ENCODE measurements around the gene LEKR1.

LEKR1 gene

DNA sequence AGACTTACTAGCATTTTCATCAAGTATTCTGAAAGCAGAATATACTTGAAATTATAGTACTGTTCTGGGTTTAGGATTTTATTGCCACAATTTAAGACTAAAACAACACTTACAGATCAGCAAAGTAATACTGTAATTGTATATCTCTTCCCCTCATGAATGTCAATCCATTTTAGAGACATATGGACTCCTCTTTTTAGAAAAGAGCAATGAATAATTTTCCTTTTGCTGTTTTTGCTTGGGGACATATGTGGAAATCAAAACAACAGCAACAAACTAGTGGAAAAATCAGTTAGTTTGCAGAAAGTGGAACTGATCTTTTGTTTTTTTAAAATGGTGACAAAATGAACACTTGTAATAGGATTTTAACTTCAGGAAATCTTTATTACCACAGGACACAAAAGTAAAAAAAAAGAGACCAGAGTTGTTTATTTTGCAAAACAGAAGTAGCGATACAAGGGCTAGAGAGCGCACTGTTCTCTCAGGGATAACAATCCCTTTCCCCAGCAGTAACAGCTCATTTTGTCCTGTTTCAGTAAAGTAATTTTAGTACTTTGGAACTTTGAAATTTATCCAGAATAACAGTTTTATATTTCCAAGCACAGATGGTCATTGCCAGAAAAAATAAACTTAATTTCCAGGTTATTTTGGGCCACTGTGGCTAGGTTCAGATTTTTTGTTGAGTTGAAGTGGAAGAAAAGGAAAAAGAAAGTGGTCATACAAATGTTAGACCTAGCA, 17.1 kb downstream of the LEKR1 start:
- ATAC-seq: no peak
- TF ChIP-seq GLIS3 (CRISPR knock-in tag; IDR thresholded peaks at IDR 0.05) (no peak), ZNF70 (CRISPR knock-in tag; IDR thresholded peaks at IDR 0.05) (no peak), BACH2 (CRISPR knock-in tag; IDR thresholded peaks at IDR 0.05; ENCODE audit: borderline replicate concordance) (no peak), PPARA (CRISPR knock-in tag; IDR thresholded peaks at IDR 0.05; ENCODE audit: borderline replicate concordance) (no peak), OSR1 (CRISPR knock-in tag; IDR thresholded peaks at IDR 0.05) (no peak), TOX (CRISPR knock-in tag; IDR thresholded peaks at IDR 0.05; ENCODE audit: borderline replicate concordance) (no peak), ZFP30 (CRISPR knock-in tag; IDR thresholded peaks at IDR 0.05) (no peak), ZC3H10 (CRISPR knock-in tag; IDR thresholded peaks at IDR 0.05) (no peak), ESRRG (CRISPR knock-in tag; IDR thresholded peaks at IDR 0.05) (no peak)
- TF ChIP-seq, protein P1, sequence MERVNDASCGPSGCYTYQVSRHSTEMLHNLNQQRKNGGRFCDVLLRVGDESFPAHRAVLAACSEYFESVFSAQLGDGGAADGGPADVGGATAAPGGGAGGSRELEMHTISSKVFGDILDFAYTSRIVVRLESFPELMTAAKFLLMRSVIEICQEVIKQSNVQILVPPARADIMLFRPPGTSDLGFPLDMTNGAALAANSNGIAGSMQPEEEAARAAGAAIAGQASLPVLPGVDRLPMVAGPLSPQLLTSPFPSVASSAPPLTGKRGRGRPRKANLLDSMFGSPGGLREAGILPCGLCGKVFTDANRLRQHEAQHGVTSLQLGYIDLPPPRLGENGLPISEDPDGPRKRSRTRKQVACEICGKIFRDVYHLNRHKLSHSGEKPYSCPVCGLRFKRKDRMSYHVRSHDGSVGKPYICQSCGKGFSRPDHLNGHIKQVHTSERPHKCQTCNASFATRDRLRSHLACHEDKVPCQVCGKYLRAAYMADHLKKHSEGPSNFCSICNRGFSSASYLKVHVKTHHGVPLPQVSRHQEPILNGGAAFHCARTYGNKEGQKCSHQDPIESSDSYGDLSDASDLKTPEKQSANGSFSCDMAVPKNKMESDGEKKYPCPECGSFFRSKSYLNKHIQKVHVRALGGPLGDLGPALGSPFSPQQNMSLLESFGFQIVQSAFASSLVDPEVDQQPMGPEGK (CRISPR knock-in tag; IDR thresholded peaks at IDR 0.05; ENCODE audit: borderline replicate concordance): no peak
- TF ChIP-seq, protein P2, sequence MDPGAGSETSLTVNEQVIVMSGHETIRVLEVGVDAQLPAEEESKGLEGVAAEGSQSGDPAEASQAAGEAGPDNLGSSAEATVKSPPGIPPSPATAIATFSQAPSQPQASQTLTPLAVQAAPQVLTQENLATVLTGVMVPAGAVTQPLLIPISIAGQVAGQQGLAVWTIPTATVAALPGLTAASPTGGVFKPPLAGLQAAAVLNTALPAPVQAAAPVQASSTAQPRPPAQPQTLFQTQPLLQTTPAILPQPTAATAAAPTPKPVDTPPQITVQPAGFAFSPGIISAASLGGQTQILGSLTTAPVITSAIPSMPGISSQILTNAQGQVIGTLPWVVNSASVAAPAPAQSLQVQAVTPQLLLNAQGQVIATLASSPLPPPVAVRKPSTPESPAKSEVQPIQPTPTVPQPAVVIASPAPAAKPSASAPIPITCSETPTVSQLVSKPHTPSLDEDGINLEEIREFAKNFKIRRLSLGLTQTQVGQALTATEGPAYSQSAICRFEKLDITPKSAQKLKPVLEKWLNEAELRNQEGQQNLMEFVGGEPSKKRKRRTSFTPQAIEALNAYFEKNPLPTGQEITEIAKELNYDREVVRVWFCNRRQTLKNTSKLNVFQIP (CRISPR knock-in tag; IDR thresholded peaks at IDR 0.05; ENCODE audit: borderline replicate concordance, low read depth): no peak

DNA sequence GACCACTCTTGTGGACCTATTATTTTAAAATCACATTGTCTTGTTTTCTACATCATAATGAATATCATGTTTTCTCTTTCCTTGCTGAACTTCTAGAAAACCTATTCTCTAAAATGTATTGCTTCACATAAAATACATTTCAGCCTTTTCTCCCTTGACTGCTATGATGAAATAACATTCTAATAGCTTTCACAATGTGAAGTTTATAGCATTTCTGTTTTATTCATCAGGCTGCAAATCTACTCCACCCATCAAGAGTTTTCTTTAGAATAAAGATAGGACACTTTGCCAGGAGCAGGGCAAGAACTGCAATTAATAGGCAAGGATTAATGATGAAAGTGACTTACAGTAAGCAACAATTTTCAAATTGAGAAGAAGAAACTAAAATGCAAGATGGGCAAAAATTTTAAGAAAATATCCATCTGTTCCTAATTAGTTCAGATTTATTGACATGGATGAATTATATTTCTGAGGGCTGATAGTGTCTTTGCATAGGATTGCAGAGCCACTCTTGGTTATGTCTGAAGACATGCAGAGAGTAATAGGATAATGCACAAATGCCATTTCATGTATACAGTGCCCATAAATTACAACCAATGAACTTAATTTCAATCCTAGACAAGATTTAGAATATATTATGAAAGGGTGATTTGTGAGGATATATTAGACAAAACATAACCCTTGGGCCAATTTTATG, 21.7 kb downstream of the LEKR1 start:
- no peak for ATAC-seq
- TF ChIP-seq ZFP3 (CRISPR knock-in tag; IDR thresholded peaks at IDR 0.05) (no peak), RARB (CRISPR knock-in tag; IDR thresholded peaks at IDR 0.05) (no peak), CREB5 (CRISPR knock-in tag; IDR thresholded peaks at IDR 0.05; ENCODE audit: low read depth) (no peak), ZFP30 (CRISPR knock-in tag; IDR thresholded peaks at IDR 0.05) (no peak), OSR1 (CRISPR knock-in tag; IDR thresholded peaks at IDR 0.05) (no peak), TSHZ2 (CRISPR knock-in tag; IDR thresholded peaks at IDR 0.05) (no peak), GLIS3 (CRISPR knock-in tag; IDR thresholded peaks at IDR 0.05) (no peak), ARNTL (CRISPR knock-in tag; IDR thresholded peaks at IDR 0.05; ENCODE audit: borderline replicate concordance, low read depth) (no peak), ESRRG (CRISPR knock-in tag; IDR thresholded peaks at IDR 0.05) (no peak)
- TF ChIP-seq, protein P2 (CRISPR knock-in tag; IDR thresholded peaks at IDR 0.05; ENCODE audit: borderline replicate concordance, low read depth): no peak

GRCh38 chr3:156859578-156859977, 33.4 kb downstream of the LEKR1 start:
- ATAC-seq: no peak
- TF ChIP-seq RARB (CRISPR knock-in tag; IDR thresholded peaks at IDR 0.05) (no peak), ESRRG (CRISPR knock-in tag; IDR thresholded peaks at IDR 0.05) (no peak), SNAI2 (CRISPR knock-in tag; IDR thresholded peaks at IDR 0.05) (no peak), PPARA (CRISPR knock-in tag; IDR thresholded peaks at IDR 0.05; ENCODE audit: borderline replicate concordance) (no peak), TOX (CRISPR knock-in tag; IDR thresholded peaks at IDR 0.05; ENCODE audit: borderline replicate concordance) (no peak), CSDC2 (CRISPR knock-in tag; IDR thresholded peaks at IDR 0.05) (no peak), ARNTL (CRISPR knock-in tag; IDR thresholded peaks at IDR 0.05; ENCODE audit: borderline replicate concordance, low read depth) (no peak), CSRNP3 (CRISPR knock-in tag; IDR thresholded peaks at IDR 0.05) (no peak), ZNF8 (CRISPR knock-in tag; IDR thresholded peaks at IDR 0.05) (no peak), TCF4 (CRISPR knock-in tag; IDR thresholded peaks at IDR 0.05; ENCODE audit: borderline replicate concordance) (no peak), GLIS3 (CRISPR knock-in tag; IDR thresholded peaks at IDR 0.05) (no peak), ZC3H10 (CRISPR knock-in tag; IDR thresholded peaks at IDR 0.05) (no peak)
- TF ChIP-seq, protein P1 (CRISPR knock-in tag; IDR thresholded peaks at IDR 0.05; ENCODE audit: borderline replicate concordance): no peak
